Fibroblast of the aortic adventitia (primary cell): ENCODE results near the gene PADI1. TPM values are rescaled to one million over a fixed set of nuclear protein-coding genes. Genes with fewer than 3 reads are reported as not detected.
A peak's percentile ranks its signal among the peaks of the same experiment; 100 is the strongest.

Experiments used
- DNase-seq: peaks from one replicate; pipeline ENCODE4 v3.0.0-alpha.2; 2010; ENCODE audit warnings: low read depth
- H3K4me3 ChIP-seq: 2 replicates; pipeline ENCODE4 v1.5.1; 2011; ENCODE audit warnings: low read depth, mild to moderate bottlenecking, control low read depth, low read length, moderate library complexity
- total RNA-seq: library from RNA; depleted of rRNA; stranded (reverse); fragments of >200 nt; gene quantifications from 2 replicates; pipeline ENCODE4 v1.2.3, GENCODE V29; 2012; ENCODE audit warnings: low replicate concordance
- TF ChIP-seq, protein P1 (sequence below): IDR thresholded peaks from 2 replicates; pipeline ENCODE4 v1.5.1; 2011; ENCODE audit warnings: mild to moderate bottlenecking, low read length, control low read depth, inconsistent platforms; ENCODE audit not compliant: insufficient read depth

The PADI1 gene
- total RNA-seq, 1 donor, result 0.09 TPM

DNA sequence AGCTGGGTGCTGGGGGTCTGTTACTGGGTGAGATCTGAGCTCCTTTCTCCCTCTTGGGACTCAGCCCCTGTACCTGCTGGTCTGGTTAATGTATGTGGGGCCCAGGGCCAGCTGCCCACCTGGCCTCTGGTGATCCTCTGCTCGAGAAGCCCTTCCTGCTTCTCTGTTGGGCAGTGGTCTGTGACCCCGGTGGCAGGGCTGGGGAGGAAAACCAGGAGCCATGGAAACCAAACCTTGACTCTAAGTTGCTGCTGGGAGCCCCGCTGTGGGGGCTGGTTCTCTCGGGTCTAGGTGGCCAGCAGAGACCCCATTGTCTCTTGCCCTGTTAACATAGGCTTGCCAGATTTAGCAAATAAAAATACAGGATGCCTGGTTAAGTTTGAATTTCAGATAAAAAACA lies 1.3 kb downstream of the PADI1 start:
- no peak overlapping the region for H3K4me3 ChIP-seq

DNA sequence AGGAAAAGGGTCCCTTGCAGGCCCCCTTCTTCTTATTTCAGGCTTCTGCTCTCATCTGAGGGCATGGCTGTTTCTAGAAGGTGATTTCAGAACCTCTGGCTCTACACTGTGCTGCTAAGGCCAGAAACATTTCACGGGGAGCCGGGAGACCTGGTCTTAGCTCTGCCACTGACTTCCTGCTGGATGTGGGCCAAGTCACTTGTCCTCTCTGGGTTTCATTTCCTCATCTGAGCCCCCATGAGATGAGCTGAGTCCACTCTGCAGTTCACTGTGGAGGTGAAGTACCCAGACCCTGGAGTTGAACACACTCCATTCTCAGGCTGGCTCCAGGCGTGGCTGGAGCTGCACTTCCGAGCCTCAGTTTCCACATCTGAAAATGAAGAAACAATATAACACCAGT lies 2.1 kb downstream of the PADI1 start:
- TF ChIP-seq, protein P1, sequence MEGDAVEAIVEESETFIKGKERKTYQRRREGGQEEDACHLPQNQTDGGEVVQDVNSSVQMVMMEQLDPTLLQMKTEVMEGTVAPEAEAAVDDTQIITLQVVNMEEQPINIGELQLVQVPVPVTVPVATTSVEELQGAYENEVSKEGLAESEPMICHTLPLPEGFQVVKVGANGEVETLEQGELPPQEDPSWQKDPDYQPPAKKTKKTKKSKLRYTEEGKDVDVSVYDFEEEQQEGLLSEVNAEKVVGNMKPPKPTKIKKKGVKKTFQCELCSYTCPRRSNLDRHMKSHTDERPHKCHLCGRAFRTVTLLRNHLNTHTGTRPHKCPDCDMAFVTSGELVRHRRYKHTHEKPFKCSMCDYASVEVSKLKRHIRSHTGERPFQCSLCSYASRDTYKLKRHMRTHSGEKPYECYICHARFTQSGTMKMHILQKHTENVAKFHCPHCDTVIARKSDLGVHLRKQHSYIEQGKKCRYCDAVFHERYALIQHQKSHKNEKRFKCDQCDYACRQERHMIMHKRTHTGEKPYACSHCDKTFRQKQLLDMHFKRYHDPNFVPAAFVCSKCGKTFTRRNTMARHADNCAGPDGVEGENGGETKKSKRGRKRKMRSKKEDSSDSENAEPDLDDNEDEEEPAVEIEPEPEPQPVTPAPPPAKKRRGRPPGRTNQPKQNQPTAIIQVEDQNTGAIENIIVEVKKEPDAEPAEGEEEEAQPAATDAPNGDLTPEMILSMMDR, result no peak
- H3K4me3 ChIP-seq, result no peak overlapping the region
- no peak for DNase-seq

More for the DNA sequence above, 1.3 kb downstream of the PADI1 start:
- DNase-seq, result no peak
- TF ChIP-seq, protein P1, result no peak

DNA sequence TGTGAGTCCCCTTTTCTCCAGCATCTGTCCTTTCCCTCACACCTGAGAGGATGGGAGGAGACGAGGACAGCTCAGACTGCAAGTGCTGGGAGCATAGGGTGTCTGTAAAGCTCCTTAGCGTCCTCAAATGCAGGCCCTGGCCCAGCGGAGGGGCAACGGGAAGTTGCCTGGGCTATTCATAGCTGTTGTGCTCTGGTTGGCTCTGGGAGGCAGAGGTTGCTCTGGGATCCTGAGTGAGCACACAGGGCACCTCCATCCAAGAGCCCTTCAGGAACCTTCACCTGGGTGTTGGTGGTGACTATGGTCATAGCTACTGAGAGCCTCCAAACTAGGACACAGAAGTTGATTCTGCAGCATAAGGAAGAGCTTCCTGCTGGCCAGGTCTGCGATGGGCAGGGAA lies 2.6 kb downstream of the PADI1 start:
- no peak for DNase-seq
- no peak overlapping the region for H3K4me3 ChIP-seq
- TF ChIP-seq, protein P1, result no peak

DNA sequence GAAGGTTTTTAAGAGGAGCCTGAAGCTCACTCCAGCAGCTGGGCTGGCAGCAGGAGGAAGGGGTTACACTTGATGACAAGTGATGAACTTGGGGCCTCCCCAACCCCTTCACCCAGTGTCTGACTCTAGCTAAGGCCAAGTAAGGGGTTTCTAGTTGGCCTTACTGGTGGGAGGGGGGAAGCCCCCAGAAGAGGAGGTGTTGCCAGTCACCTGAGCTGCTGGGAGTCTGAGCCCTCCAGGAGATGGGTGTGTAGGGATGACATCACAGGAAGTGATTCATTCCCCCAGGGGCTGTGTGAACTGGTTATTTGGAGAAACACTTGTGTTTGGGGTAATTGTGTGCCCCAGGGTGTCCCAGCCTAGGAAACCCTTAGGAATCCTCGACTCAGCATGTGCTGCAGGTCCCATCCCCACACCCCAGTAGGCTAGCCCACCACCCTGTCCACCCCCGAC lies 3.1 kb downstream of the PADI1 start:
- TF ChIP-seq, protein P1, result no peak
- peak; percentile 79 for DNase-seq
- no peak overlapping the region for H3K4me3 ChIP-seq

DNA sequence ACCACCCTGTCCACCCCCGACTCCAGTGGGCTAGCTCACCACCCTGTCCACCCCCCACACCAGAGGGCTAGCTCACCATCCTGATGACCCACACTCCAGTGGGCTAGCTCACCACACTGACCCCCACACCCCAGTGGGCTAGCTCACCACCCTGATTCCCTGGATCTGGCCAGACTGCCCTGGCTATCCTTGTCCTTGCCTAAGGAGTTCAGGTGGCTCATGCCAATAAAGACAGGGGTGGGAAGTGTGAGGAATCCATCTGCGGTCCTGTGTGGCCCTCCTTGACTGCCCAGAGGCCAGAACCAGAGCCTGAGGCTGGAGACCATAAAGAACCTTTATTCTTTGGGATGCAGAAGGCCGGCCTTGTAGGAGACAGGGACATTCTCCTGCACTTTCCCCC lies 3.6 kb downstream of the PADI1 start:
- DNase-seq, result no peak
- TF ChIP-seq, protein P1, result no peak
- H3K4me3 ChIP-seq, result no peak overlapping the region

DNA sequence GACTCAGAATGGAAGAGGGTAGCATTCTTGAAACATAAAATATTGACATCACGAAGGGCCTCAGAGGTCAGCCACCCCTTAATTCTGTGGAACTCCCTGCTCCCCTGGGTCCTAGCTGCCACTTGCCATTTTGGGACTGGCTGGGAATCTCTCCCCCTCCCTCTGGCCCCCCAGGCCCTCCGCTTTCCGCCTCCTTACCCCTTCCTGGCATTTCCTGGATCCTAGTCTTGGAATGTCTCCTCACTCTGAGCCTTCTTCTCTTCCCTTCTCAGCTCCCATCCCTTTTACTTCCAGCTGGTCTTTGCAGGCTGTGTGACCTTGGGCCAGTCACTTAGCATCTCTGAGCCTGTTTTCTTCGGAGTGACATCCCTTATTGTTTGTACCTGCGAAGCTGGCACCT lies 4.5 kb downstream of the PADI1 start:
- TF ChIP-seq, protein P1, result no peak
- H3K4me3 ChIP-seq, result no peak overlapping the region
- DNase-seq, result no peak

DNA sequence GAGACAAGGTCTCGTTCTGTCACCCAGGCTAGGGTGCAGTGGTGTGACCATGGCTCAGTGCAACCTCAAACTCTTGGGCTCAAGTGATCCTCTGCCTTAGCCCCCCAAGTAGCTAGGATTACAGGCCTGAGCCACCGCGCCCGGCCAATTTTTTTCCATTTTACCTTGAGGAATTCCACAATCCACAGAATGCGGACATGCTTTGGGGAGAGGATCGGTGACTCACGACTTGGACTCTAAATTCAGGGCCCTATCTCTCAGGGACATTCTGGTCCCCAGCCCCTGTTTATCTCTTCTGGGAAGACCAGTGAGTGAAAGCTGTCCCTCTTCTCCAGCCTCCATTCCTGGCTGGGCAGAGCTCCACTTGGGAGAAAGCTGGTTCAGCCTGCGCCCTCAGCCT lies 5.2 kb downstream of the PADI1 start:
- H3K4me3 ChIP-seq, result no peak overlapping the region
- TF ChIP-seq, protein P1, result no peak
- no peak for DNase-seq
